Measurements from ENCODE around the gene ITGAL.

The ITGAL gene

DNA sequence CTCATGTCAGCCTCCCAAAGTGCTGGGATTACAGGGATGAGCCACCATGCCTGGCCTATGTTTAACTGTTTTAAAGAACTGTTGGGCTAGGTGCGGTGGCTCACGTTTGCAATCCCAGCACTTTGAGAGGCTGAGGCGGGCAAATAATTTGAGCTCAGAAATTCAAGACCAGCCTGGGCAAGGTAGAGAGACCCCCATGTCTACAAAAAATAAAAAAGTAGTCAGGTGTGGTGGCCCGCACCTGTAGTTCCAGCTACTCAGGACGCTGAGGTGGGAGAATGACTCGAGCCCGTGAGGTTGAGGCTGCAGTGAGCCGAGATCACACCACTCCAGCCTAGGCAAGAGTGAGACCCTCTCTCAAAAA is 1.9 kb upstream of the ITGAL start:
- H3K79me2 ChIP-seq (ENCODE audit: low read length): no peaks in the 10 kb centered on the region
- H3K4me1 ChIP-seq (ENCODE audit: low read length): peaks cover 48% of the 10 kb centered on the region
- peak overlapping the region; percentile 80 for H3K27ac ChIP-seq (ENCODE audit: low read length)
- TF ChIP-seq EZH2phosphoT487 (IDR thresholded peaks at IDR 0.05; ENCODE audit: low read depth): no peak
- TF ChIP-seq CTCF (IDR thresholded peaks at IDR 0.05; ENCODE audit: low read depth, low read length): no peak
- H4K20me1 ChIP-seq (ENCODE audit: insufficient read depth, low read length): no peaks in the 10 kb centered on the region
- H3K4me2 ChIP-seq (ENCODE audit: low read length): peak overlapping the region; percentile 64
- peak overlapping the region; percentile 40 for H3K9ac ChIP-seq (ENCODE audit: low read length)
- peaks cover 6% of the 10 kb centered on the region for H3K36me3 ChIP-seq (replicated peaks; ENCODE audit: low read depth, low read length)
- peak overlapping the region; percentile 30; the same call in 1 of the 2 replicates for H3K4me3 ChIP-seq (ENCODE audit: low read length)
- no peak overlapping the region for H2AFZ ChIP-seq (ENCODE audit: low read depth, low read length)
- H3K27me3 ChIP-seq (ENCODE audit: low read depth, low read length): no peaks in the 10 kb centered on the region
- H3K9me3 ChIP-seq (ENCODE audit: insufficient read depth, low read length): no peaks in the 10 kb centered on the region

- peak overlapping the region; percentile 80 for H3K27ac ChIP-seq (ENCODE audit: low read length)
- H3K36me3 ChIP-seq (replicated peaks; ENCODE audit: low read depth, low read length): peaks cover 6% of the 10 kb centered on the region
- no peaks in the 10 kb centered on the region for H3K27me3 ChIP-seq (ENCODE audit: low read depth, low read length)
- peak overlapping the region; percentile 77 for H3K4me3 ChIP-seq (ENCODE audit: low read length)
- H3K4me2 ChIP-seq (ENCODE audit: low read length): peak overlapping the region; percentile 95
- no peaks in the 10 kb centered on the region for H4K20me1 ChIP-seq (ENCODE audit: insufficient read depth, low read length)
- H2AFZ ChIP-seq (ENCODE audit: low read depth, low read length): peak overlapping the region; percentile 62; the same call in 1 of the 2 replicates
- no peaks in the 10 kb centered on the region for H3K9me3 ChIP-seq (ENCODE audit: insufficient read depth, low read length)
- H3K79me2 ChIP-seq (ENCODE audit: low read length): no peaks in the 10 kb centered on the region
- peak overlapping the region; percentile 77 for H3K9ac ChIP-seq (ENCODE audit: low read length)
- TF ChIP-seq CTCF (IDR thresholded peaks at IDR 0.05; ENCODE audit: low read depth, low read length) (no peak), EZH2phosphoT487 (IDR thresholded peaks at IDR 0.05; ENCODE audit: low read depth) (no peak)
- peaks cover 48% of the 10 kb centered on the region for H3K4me1 ChIP-seq (ENCODE audit: low read length)
These were observed 910 bp downstream of the ITGAL start for GRCh38 chr16:30473231-30474073.

DNA sequence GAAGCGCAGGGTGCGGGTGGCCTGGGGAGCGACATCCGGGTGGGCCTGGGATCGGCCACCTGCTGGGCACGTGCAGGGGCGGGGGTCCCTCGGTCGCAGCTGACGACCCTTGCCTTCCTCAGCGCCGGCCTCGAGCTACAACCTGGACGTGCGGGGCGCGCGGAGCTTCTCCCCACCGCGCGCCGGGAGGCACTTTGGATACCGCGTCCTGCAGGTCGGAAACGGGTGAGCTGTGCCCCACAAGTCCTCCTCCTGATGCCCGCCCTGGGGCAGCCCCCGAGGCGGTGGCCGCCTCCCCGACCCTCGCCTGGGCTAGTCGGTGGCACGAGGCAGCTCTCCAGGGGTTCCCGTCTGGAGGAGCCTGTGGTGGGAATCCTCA is 1.5 kb downstream of the ITGAL start:
- Histone ChIP-seq H4K20me1 (ENCODE audit: insufficient read depth, low read length) (no peaks in the 10 kb centered on the region), H3K4me2 (ENCODE audit: low read length) (peak overlapping the region; percentile 95), H3K9me3 (ENCODE audit: insufficient read depth, low read length) (no peaks in the 10 kb centered on the region), H3K79me2 (ENCODE audit: low read length) (no peaks in the 10 kb centered on the region), H3K4me1 (ENCODE audit: low read length) (peaks cover 50% of the 10 kb centered on the region), H3K4me3 (ENCODE audit: low read length) (peak overlapping the region; percentile 77), H3K36me3 (replicated peaks; ENCODE audit: low read depth, low read length) (peaks cover 6% of the 10 kb centered on the region), H3K27me3 (ENCODE audit: low read depth, low read length) (no peaks in the 10 kb centered on the region), H2AFZ (ENCODE audit: low read depth, low read length) (no peak overlapping the region), H3K9ac (ENCODE audit: low read length) (no peak overlapping the region; the same call in 1 of the 2 replicates), H3K27ac (ENCODE audit: low read length) (peak overlapping the region; percentile 80; the same call in 1 of the 2 replicates)
- TF ChIP-seq CTCF (IDR thresholded peaks at IDR 0.05; ENCODE audit: low read depth, low read length) (no peak), EZH2phosphoT487 (IDR thresholded peaks at IDR 0.05; ENCODE audit: low read depth) (no peak)

GRCh38 chr16:30474684-30475083 is 2.1 kb downstream of the ITGAL start:
- H3K27ac ChIP-seq (ENCODE audit: low read length): no peak overlapping the region
- H3K4me3 ChIP-seq (ENCODE audit: low read length): no peak overlapping the region
- no peaks in the 10 kb centered on the region for H3K27me3 ChIP-seq (ENCODE audit: low read depth, low read length)
- peaks cover 6% of the 10 kb centered on the region for H3K36me3 ChIP-seq (replicated peaks; ENCODE audit: low read depth, low read length)
- no peak overlapping the region for H3K4me2 ChIP-seq (ENCODE audit: low read length)
- no peak overlapping the region for H2AFZ ChIP-seq (ENCODE audit: low read depth, low read length)
- H3K4me1 ChIP-seq (ENCODE audit: low read length): peaks cover 47% of the 10 kb centered on the region
- H4K20me1 ChIP-seq (ENCODE audit: insufficient read depth, low read length): no peaks in the 10 kb centered on the region
- no peak for TF ChIP-seq EZH2phosphoT487 (IDR thresholded peaks at IDR 0.05; ENCODE audit: low read depth)
- no peaks in the 10 kb centered on the region for H3K79me2 ChIP-seq (ENCODE audit: low read length)
- H3K9me3 ChIP-seq (ENCODE audit: insufficient read depth, low read length): no peaks in the 10 kb centered on the region
- H3K9ac ChIP-seq (ENCODE audit: low read length): no peak overlapping the region

All from OCI-LY3 (cell line).